GM18520 (cell line): Measurements from ENCODE around the gene SPATA17.
A peak's percentile ranks its signal among the peaks of the same experiment; 100 is the strongest.

Source experiments
- ATAC-seq: cut with Tn5 transposase; IDR thresholded peaks from one replicate; pipeline ENCODE4 v1.9.1; 2021; ENCODE audit not compliant: unreplicated experiment

The SPATA17 gene

DNA sequence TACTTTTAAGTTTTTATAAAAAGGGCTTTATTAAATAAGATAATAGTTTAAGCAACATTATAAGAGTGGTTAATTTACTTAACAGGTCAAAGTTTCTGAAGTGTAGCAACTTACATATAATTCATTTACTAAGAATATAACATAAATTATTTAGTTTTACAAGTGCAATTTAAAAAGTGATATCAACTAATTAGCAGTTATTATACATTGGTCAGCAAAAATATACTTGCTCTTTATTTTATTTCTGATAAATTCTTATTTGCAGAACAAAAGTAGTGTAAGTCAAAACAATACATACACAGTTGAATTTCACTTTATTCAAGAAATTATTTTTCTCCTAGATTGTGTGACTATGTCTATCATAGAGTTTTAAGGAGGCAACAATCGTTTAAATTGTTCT, 215.6 kb downstream of the SPATA17 start:
- no peak for ATAC-seq

DNA sequence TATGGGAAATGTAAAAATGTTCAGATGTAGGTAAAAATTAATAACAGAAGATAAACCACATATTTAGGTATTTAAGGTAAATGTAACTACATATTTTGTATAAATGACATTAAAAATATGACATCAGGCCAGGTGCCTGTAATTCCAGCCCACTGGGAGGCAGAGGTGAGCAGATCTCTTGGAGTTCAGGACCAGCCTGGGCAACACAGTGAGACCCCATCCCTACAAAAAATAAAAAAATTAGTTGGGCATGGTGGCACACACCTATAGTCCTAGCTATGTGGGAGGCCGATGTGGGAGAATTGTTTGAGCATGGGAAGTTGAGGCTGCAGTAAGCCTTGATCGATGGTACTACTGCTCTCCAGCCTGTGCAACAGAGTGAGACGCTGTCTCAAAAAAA, 216.5 kb downstream of the SPATA17 start:
- no peak for ATAC-seq

DNA sequence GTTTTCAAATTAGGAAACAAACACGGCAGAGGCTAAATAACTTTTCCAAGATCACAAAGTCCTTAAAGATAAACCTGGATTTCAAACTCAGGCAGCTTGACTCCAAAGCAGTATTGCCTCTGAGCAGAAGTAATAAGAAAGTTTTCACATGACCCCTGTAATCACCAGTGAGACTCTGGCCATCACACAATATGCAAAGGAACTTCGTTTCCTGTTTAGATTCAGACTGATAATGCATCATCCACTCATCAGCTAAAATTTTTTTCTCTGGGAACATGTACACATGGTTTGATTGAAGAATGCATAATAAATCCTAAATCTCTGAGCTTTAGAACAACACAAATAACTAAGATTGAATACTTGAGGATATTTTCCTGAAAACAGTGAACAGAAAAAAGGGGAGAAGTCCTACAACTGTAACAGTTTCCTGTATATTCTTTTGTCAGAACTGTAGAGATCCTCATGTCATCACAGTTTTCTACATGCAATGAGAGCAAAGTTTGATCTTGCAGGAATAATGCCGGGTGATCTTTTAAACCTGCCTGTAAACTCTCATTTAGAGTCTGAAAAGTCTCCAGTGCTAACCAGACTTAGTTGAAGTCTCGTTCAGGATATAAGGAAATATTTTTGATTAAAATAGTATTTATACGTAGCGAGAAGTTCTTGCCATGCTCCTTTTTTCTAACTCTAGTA, 225.3 kb downstream of the SPATA17 start:
- no peak for ATAC-seq

GRCh38 chr1:217857061-217857460, 225.9 kb downstream of the SPATA17 start:
- ATAC-seq, result no peak

DNA sequence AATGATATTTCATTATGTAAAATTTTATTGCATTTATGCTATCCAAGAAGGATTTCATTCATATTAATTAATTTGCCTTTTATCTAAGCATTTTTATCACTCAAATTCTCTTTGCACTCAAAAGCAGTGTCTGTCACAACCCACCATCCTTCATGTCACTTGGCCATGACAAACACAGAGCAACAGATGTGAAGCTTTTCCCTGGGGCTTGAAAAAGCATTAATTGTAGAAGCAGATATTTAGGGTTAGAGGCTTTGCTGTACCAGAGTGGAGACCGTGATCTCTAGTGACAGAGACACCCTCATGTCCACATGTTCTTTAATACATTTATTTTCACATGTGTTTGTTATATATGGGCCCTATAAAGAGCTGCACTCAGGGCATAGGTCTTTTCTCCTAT, 230.5 kb downstream of the SPATA17 start:
- ATAC-seq, result no peak

DNA sequence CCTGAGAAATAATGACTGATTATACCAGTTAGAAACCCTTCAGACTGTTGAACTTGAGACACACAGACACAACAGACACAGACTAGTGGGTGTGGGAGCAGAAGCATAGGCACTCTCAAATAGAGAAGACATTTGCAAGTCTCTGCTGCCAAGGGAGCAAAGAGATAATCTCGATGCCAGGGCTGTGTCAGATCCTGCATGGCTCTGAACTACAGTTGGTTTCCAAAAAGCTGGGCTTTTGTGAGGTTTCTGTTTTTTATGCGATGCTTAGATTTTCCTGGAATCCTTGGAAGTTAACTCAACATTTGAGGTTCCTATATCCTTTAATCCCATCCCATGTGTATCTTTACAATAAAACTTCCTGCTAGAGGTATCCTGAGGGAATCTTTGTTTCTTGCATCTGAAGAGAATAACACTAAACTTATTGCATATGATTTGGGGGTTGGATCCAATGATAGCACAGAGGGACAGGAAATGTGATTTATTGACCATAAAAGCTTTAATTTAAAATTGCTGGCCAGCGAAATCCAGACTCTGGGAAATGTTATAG, 236.4 kb downstream of the SPATA17 start:
- ATAC-seq, result no peak

DNA sequence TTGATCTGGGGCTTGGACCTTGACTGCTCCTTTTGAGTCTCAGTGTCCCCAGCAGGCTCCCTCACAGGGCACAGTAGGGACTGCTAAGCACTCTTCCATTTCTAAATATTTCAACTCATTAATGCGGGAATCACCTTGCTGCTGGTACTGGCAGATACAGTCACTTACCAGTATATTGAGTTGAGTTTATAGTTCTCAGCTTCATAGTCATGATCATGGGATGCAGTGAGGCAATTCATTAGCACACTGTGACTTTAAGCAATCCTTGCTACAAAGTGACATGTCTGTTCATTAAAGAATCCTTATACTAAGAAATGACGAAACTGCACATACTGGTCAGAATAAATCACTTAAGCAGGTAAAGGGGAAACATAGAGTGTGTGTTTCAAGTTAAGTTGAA, 240.8 kb downstream of the SPATA17 start:
- ATAC-seq, result no peak

DNA sequence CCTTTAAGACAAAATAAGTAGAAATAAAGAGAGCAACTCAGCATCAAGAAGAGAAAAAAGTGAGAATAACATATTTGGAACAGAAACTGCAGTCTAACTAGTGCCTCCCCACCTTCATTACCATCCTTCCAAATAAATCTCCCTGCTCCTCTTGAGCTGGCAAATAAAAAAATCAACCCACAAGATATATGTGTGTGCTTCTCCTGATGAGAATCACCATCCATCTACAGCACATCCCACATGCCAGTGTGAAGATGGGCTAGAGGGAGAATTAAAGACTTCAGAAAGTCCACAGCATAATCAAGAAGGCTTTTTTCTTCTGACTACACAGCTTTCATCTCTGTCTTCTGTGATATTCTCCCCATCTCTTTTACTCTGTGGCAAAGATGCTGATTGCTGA, 244.1 kb downstream of the SPATA17 start:
- ATAC-seq, result no peak

DNA sequence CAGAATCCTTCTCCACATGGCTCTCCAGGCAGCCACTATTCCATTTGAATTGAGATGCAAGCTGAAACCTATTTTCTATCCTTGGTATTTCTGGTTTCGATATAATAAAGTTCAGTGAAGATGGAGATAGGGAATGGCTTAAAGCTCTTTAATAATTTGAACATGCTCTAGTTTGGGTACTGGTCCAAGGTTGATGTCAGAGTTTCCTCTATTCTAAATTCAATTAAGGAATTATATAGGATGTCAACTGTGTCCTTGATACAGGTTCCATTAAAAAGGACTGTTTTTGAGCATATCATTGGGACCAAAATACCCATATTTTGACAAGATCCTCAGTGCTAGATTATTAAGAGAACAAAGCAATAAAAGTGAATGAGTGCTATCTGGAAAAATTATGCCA, 245.3 kb downstream of the SPATA17 start:
- ATAC-seq, result no peak

DNA sequence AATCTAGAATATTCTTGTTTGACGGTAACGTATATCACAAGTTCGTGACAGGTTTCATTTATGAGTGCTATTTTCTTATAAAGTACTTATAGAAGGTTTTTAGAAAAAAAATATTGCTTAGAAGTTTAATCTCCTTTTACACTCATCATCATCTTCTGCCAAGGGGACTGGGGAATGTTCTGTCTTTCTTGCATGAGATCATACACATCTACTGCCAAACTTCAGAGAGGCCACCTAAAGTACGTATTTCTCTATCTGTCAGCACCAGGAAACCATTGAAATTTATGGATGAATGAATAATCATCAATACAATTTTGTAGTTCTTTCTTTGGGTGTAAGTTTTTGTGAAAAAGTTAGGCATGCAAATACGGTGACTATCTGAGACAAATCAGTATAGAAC, 245.8 kb downstream of the SPATA17 start:
- ATAC-seq, result no peak

GRCh38 chr1:217881131-217881543, 250.0 kb downstream of the SPATA17 start:
- ATAC-seq, result no peak

GRCh38 chr1:217881607-217882332, 250.6 kb downstream of the SPATA17 start:
- no peak for ATAC-seq

DNA sequence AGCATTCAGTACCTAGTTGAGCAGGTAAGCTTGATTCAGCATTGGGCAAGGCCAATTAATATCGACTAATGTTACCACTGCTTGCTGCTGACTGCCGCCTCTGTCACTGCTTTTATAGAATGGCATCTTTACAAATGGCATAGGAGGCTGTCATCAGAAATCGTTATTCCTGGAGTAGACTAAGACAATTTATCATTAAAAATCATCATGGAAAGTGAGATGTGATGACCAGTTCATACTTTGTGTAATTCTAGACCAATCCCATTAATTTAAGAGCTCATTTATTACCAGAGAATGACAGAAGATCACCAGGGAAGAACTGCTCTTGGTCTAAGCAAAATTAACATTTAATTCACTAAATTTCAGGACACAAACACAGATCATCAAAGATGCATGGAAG, 254.0 kb downstream of the SPATA17 start:
- ATAC-seq, result no peak

DNA sequence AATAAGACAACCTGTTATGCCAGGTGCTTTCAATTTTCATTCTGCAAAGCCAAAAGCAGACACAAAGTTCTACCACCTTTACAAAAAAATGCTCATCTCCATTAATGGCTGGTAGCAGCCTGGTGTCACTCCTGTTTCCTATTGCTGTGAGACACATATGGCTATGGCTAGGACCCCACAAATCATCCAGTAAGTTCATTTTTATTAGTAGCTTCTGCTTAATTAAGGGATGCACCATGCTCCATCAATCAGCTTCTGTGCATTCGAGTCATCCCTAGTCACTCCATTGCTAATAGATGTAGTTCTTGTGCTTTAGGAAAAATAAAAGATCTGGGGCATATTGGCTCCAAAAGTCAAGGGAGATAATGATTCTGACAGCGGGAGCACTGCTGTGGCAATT, 257.2 kb downstream of the SPATA17 start:
- ATAC-seq, result no peak

GRCh38 chr1:217889401-217889800, 258.3 kb downstream of the SPATA17 start:
- ATAC-seq, result no peak

DNA sequence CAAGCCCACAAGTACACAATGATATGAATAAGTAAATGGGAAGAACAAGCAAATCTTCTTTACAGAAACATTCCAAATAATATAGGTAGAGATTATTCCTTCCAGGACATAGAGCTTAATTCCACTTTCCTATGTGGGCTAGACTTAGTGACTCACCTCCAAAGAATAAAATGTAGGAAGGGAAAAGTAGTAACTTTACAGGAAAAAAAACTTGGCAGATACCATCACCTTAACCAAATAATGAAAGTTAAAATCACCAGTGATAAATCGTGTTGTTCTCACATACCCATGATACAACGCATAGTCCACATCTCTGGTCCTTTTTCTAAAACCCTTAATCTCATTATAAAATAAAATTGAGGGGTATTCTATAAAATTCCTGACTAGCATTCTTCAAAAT, 260.8 kb downstream of the SPATA17 start:
- no peak for ATAC-seq

- ATAC-seq, result peak; percentile 70
These were observed 261.6 kb downstream of the SPATA17 start for GRCh38 chr1:217892750-217893149.

GRCh38 chr1:217895841-217896240, 264.7 kb downstream of the SPATA17 start:
- ATAC-seq, result no peak

DNA sequence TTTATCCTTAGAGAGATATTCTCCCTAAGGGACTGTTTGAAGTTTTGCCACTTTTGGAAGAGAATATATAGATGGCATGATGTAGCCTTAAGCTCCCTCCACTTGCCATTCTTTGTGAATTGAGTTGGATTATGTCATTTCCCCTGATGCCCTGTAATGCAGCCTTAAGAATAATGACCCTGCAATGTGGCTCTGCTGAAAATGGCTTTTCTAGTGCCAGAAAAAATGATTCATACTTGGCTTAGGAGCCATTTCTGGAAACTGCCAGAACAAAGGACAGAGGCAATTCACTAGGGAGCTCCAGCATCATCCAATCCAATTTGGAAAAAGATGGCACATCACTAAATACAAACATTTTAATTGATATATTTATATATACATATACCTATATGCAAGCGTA, 265.3 kb downstream of the SPATA17 start:
- no peak for ATAC-seq

DNA sequence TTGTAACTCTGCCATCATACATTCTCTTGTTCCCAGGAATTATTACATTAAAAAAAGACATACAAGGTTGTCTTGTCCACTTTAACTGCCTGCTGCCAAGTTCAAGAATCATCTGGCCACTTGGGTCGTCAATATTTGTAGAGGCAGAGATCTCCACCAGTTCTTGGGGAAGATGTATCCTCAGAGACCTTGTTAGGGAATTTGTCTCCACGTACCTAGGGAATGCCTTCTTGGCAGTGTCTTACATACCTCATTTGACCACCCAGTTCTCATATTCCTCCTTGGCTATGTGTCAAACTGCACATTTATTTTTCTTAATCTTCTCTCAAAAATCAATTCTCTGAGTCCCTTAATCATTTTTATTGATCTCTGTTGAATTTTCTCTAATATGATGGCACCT, 266.0 kb downstream of the SPATA17 start:
- ATAC-seq, result no peak

GRCh38 chr1:217899614-217900013, 268.5 kb downstream of the SPATA17 start:
- ATAC-seq, result no peak

- no peak for ATAC-seq
These were observed 276.4 kb downstream of the SPATA17 start for GRCh38 chr1:217907504-217907903.
